AG08395 (cell line): ENCODE data around the gene MS4A14.
"Not testable (repeated sequence)": the region's sequence is repeated elsewhere in the genome, so short reads cannot be mapped to it uniquely, and the experiment has no call there.

Experiments used
- DNase-seq: peaks from one replicate; pipeline ENCODE4 v3.0.0; 2012; ENCODE audit warnings: mixed read lengths, low spot score

The MS4A14 gene

GRCh38 chr11:60390419-60390818 lies 5.8 kb upstream of the MS4A14 start:
- no peak for DNase-seq

- DNase-seq, result no peak
Measured at GRCh38 chr11:60392361-60392760, 3.9 kb upstream of the MS4A14 start.

GRCh38 chr11:60393016-60393415 lies 3.2 kb upstream of the MS4A14 start:
- no peak for DNase-seq

GRCh38 chr11:60394666-60395380 lies 1.4 kb upstream of the MS4A14 start:
- DNase-seq, result no peak

GRCh38 chr11:60396799-60397198 lies 540 bp downstream of the MS4A14 start:
- no peak for DNase-seq

GRCh38 chr11:60420015-60420414 lies 23.8 kb downstream of the MS4A14 start:
- no peak for DNase-seq

GRCh38 chr11:60422609-60423008 lies 26.4 kb downstream of the MS4A14 start:
- DNase-seq, result no peak

- DNase-seq, result no peak
Measured at GRCh38 chr11:60428517-60428916, 32.3 kb downstream of the MS4A14 start.

- no peak for DNase-seq
Measured at GRCh38 chr11:60429272-60429671, 33.0 kb downstream of the MS4A14 start, which contains the start of gene MS4A5. Gene MS4A5 (plus strand): TSS chr11:60429572. CDS start chr11:60429675, 103 bp downstream.

- no peak for DNase-seq
Measured at GRCh38 chr11:60431251-60431650, 35.0 kb downstream of the MS4A14 start.

- DNase-seq, result no peak
Measured at GRCh38 chr11:60433401-60433800, 37.1 kb downstream of the MS4A14 start.

GRCh38 chr11:60447070-60447469 lies 50.8 kb downstream of the MS4A14 start:
- no peak for DNase-seq

GRCh38 chr11:60447846-60448245 lies 51.6 kb downstream of the MS4A14 start:
- DNase-seq, result no peak

GRCh38 chr11:60451185-60451584 lies 54.9 kb downstream of the MS4A14 start:
- not testable (repeated sequence) for DNase-seq

- no peak for DNase-seq
Measured at GRCh38 chr11:60454212-60454611, 58.0 kb downstream of the MS4A14 start.

GRCh38 chr11:60455531-60456042 lies 59.3 kb downstream of the MS4A14 start, which contains the start of gene MS4A1:
Gene MS4A1 (plus strand): TSS chr11:60455847. CDS start chr11:60462375, 6,528 bp downstream.
- DNase-seq, result no peak

- DNase-seq, result no peak
Measured at GRCh38 chr11:60457576-60457975, 61.3 kb downstream of the MS4A14 start.

GRCh38 chr11:60459345-60459744 lies 63.1 kb downstream of the MS4A14 start:
- no peak for DNase-seq
